DND-41 (cell line): ENCODE data around the gene NMRAL1.

ENCODE experiments used
- ATAC-seq: fragments of 200-7000 bp; cut with Tn5 transposase; 3 replicates; pipeline ENCODE4 v1.9.1; 2021; ENCODE audit warnings: low read depth; ENCODE audit not compliant: insufficient read depth
- DNase-seq: peaks from one replicate; pipeline ENCODE4 v3.0.0-alpha.2; 2020
- H2AFZ ChIP-seq: 2 replicates; pipeline ENCODE4 v1.6.0; 2012; ENCODE audit warnings: low read depth, low read length
- H3K27ac ChIP-seq: 2 replicates; pipeline ENCODE4 v1.5.1; 2012; ENCODE audit warnings: low read length, inconsistent platforms
- H3K27me3 ChIP-seq: fragments of 200-600 bp; sonication (generic); 2 replicates; pipeline ENCODE4 v1.6.0; 2012; ENCODE audit warnings: low read length, mild to moderate bottlenecking, inconsistent platforms; ENCODE audit not compliant: insufficient read depth, poor library complexity
- H3K36me3 ChIP-seq: 2 replicates; pipeline ENCODE4 v1.5.1; 2012; ENCODE audit warnings: low read length, inconsistent platforms; ENCODE audit not compliant: insufficient read depth
- H3K4me1 ChIP-seq: 2 replicates; pipeline ENCODE4 v1.5.1; 2012; ENCODE audit warnings: mild to moderate bottlenecking, low read length; ENCODE audit not compliant: insufficient read depth
- H3K4me2 ChIP-seq: 2 replicates; pipeline ENCODE4 v1.6.0; 2012; ENCODE audit warnings: mild to moderate bottlenecking, moderate library complexity, low read length, inconsistent platforms; ENCODE audit not compliant: insufficient read depth
- H3K4me3 ChIP-seq, 2 experiments: fragments of 200-600 bp in 1 of 2; shearing (Covaris generic) in 1 of 2; 2 replicates each; pipeline ENCODE4 v1.5.1; 2012 to 2016; ENCODE audit warnings: inconsistent platforms in 2 of 2, low read length in 2 of 2, mild to moderate bottlenecking in 2 of 2, low read depth in 1 of 2, moderate library complexity in 1 of 2
- H3K79me2 ChIP-seq: 2 replicates; pipeline ENCODE4 v1.6.0; 2012; ENCODE audit warnings: low read length, inconsistent platforms; ENCODE audit not compliant: insufficient read depth
- H3K9ac ChIP-seq: 2 replicates; pipeline ENCODE4 v1.6.0; 2012; ENCODE audit warnings: low read depth, mild to moderate bottlenecking, inconsistent platforms, low read length, moderate library complexity
- H3K9me3 ChIP-seq: 2 replicates; pipeline ENCODE4 v1.5.1; 2012; ENCODE audit warnings: low read length, moderate library complexity, mild to moderate bottlenecking, inconsistent platforms; ENCODE audit not compliant: insufficient read depth, severe bottlenecking
- H4K20me1 ChIP-seq: 2 replicates; pipeline ENCODE4 v1.6.0; 2012; ENCODE audit warnings: low read length; ENCODE audit not compliant: insufficient read depth
- EZH2 ChIP-seq: IDR thresholded peaks from 3 replicates; pipeline ENCODE4 v1.6.1; 2012; ENCODE audit warnings: borderline replicate concordance, low read depth, mild to moderate bottlenecking, moderate library complexity, low read length, inconsistent platforms; ENCODE audit not compliant: severe bottlenecking
- TF ChIP-seq, protein P1 (sequence below): IDR thresholded peaks from 2 replicates; pipeline ENCODE4 v1.5.1; 2012; ENCODE audit warnings: borderline replicate concordance, low read length, moderate library complexity, mild to moderate bottlenecking; ENCODE audit not compliant: poor library complexity, severe bottlenecking; ENCODE audit errors: extremely low read depth

NMRAL1 gene

DNA sequence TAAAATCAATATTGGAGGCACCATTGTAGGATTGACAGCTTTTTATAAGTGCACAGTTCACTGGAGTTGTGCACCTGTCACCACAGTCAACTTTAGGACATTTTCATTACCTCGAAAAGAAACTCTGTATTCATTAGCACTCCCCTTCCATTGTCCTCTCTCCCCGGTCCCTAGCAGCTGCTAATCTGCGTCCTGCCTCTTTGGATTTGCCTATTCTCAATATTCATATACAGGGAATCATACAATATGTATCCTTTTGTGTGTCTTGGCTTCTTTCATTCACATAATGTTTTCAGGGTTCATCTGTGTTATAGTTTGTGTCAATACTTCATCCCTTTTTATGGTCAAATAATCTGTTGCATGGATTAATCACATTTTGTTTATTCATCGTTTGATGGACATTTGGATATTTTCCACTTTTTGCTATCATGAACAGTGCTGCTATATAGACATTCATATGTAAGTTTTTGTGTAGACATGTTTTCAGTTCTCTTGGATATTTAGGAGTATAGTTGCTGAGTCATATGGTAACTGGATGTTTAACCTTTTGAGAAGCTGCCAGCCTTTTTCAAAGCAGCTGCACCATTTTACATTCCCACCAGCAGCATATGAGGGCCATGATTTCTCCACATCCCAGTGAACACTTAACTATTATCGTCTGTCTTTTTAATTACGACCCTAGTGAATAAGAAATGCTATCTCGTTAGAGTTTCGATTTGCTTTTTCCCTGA is 38.9 kb downstream of the NMRAL1 start:
- no peak for ATAC-seq
- Histone ChIP-seq H3K79me2 (peaks cover 15% of the 10 kb centered on the region), H3K36me3 (peaks cover 77% of the 10 kb centered on the region), H3K4me1 (no peaks in the 10 kb centered on the region), H3K9ac (no peak overlapping the region), H3K4me3 (no peak overlapping the region), H3K9me3 (no peaks in the 10 kb centered on the region), H3K27ac (no peak overlapping the region), H3K27me3 (no peaks in the 10 kb centered on the region), H2AFZ (no peak overlapping the region), H4K20me1 (peaks cover 4% of the 10 kb centered on the region; the same call in 1 of the 2 replicates), H3K4me2 (no peak overlapping the region)
- DNase-seq, result no peak
- no peak for TF ChIP-seq EZH2
- TF ChIP-seq, protein P1, sequence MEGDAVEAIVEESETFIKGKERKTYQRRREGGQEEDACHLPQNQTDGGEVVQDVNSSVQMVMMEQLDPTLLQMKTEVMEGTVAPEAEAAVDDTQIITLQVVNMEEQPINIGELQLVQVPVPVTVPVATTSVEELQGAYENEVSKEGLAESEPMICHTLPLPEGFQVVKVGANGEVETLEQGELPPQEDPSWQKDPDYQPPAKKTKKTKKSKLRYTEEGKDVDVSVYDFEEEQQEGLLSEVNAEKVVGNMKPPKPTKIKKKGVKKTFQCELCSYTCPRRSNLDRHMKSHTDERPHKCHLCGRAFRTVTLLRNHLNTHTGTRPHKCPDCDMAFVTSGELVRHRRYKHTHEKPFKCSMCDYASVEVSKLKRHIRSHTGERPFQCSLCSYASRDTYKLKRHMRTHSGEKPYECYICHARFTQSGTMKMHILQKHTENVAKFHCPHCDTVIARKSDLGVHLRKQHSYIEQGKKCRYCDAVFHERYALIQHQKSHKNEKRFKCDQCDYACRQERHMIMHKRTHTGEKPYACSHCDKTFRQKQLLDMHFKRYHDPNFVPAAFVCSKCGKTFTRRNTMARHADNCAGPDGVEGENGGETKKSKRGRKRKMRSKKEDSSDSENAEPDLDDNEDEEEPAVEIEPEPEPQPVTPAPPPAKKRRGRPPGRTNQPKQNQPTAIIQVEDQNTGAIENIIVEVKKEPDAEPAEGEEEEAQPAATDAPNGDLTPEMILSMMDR, result no peak

DNA sequence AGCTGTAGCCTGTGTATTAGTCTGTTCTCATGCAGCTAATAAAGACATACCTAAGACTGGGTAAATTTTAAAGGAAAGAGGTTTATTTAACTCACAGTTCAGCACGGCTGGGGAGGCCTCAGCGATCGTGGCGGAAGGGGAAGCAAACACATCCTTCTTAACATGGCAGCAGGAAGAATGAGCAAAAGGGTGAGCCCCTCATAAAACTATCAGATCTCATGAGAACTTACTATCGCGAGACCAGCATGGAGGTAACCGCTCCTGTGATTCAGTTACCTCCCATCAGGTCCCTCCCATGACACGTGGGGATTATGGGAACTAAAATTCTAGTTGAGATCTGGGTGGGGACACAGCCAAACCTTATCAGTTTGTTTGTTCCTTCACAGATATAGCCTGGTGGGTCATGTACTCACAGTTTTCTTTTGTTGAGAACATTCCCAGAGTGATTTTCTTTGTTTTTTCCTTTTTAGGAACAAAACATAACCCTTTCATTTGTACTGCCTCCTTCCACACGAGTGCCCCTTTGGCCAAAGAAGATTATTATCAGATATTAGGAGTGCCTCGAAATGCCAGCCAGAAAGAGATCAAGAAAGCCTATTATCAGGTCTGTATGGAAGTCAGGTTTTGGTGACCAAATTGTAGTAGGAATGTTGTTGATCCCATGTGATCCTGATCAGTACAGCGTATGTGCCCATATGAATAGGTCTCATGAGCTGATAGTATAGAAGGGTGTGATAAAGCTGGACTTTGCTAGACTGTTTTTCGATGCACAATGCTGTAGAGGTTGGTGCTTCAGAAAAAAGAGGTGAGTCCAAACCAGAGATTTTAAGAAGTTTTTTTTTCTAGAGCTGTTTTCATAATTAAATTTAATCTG is 40.3 kb downstream of the NMRAL1 start:
- Histone ChIP-seq H3K9ac (no peak overlapping the region), H3K27ac (no peak overlapping the region), H3K4me1 (no peaks in the 10 kb centered on the region), H3K79me2 (peaks cover 28% of the 10 kb centered on the region), H4K20me1 (peaks cover 7% of the 10 kb centered on the region; the same call in 1 of the 2 replicates), H3K36me3 (peaks cover 74% of the 10 kb centered on the region), H2AFZ (no peak overlapping the region), H3K9me3 (no peaks in the 10 kb centered on the region), H3K4me2 (no peak overlapping the region), H3K27me3 (no peaks in the 10 kb centered on the region), H3K4me3 (no peak overlapping the region)
- DNase-seq, result no peak
- no peak for ATAC-seq
- TF ChIP-seq, protein P1, result no peak
- TF ChIP-seq EZH2, result no peak

DNA sequence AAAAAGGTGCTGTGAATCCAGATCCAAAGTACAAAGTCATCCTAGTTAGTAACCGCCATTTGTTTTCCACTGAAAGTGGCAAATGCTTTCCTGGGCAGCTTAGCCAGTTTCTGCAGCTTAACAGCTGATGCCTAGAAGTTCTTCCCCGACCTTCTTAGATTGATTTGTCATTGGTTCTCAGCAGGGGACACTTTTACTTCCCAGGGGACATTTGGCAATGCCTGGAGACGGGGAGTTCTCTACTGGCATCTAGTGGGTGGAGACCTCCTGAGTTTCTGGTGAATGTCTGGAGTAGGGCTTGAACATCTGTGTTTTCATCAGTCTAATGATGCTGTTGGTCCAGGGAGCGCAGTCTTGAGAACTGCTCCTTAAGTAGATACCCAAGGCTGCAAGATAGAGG is 41.2 kb downstream of the NMRAL1 start:
- no peak overlapping the region for H3K4me2 ChIP-seq
- H4K20me1 ChIP-seq, result peaks cover 7% of the 10 kb centered on the region; the same call in 1 of the 2 replicates
- peaks cover 4% of the 10 kb centered on the region; the same call in 1 of the 2 replicates for H3K4me1 ChIP-seq
- H3K9me3 ChIP-seq, result no peaks in the 10 kb centered on the region
- H3K79me2 ChIP-seq, result peaks cover 36% of the 10 kb centered on the region
- TF ChIP-seq EZH2, result no peak
- TF ChIP-seq, protein P1, result no peak
- H2AFZ ChIP-seq, result no peak overlapping the region
- no peak overlapping the region for H3K27ac ChIP-seq
- no peak overlapping the region for H3K9ac ChIP-seq
- no peak overlapping the region for H3K4me3 ChIP-seq
- peaks cover 71% of the 10 kb centered on the region for H3K36me3 ChIP-seq
- DNase-seq (no peak), ATAC-seq (no peak)
- no peaks in the 10 kb centered on the region for H3K27me3 ChIP-seq
